Heart left ventricle (tissue), 16 donors: ENCODE data around the gene S100A1. TPM values are rescaled to one million over a fixed set of nuclear protein-coding genes. Genes with fewer than 3 reads are reported as not detected.

Experiments used
- ATAC-seq, 4 donors: fragments of 200-7000 bp; cut with Tn5 transposase; one replicate each; pipeline ENCODE4 v1.9.1; 2020 to 2022; ENCODE audit warnings: moderate library complexity in 4 of 4, mild to moderate bottlenecking in 3 of 4, moderate number of reproducible peaks in 1 of 4
- DNase-seq, 5 donors: peaks; one replicate each; pipeline ENCODE4 v3.0.0-alpha.2; 2020
- H3K27ac ChIP-seq, 12 donors: fragments of 200-600 bp; sonication (generic) in 4 of 12; one replicate each; pipeline versions ENCODE4 v1.5.0 to v1.8.0; 2016 to 2022; ENCODE audit warnings: mild to moderate bottlenecking in 2 of 12
- H3K27me3 ChIP-seq, 9 donors: fragments of 200-600 bp; sonication (generic) in 2 of 9; one replicate each; pipeline versions ENCODE4 v1.5.1 to v1.8.0; 2016 to 2022; ENCODE audit warnings: mild to moderate bottlenecking in 3 of 9
- H3K36me3 ChIP-seq, 9 donors: fragments of 200-600 bp; sonication (generic) in 2 of 9; one replicate each; pipeline versions ENCODE4 v1.5.0 to v1.8.0; 2018 to 2022; ENCODE audit warnings: mild to moderate bottlenecking in 2 of 9
- H3K4me1 ChIP-seq, 12 donors: fragments of 200-600 bp; sonication (generic) in 4 of 12; one replicate each; pipeline versions ENCODE4 v1.5.0 to v1.8.0; 2016 to 2022; ENCODE audit warnings: mild to moderate bottlenecking in 3 of 12
- H3K4me3 ChIP-seq, 12 donors: fragments of 200-600 bp; sonication (generic) in 4 of 12; one replicate each; pipeline versions ENCODE4 v1.5.0 to v1.8.0; 2017 to 2022; ENCODE audit warnings: mild to moderate bottlenecking in 9 of 12, moderate library complexity in 4 of 12
- H3K9me3 ChIP-seq, 12 donors: fragments of 200-600 bp; sonication (generic) in 4 of 12; one replicate each; pipeline versions ENCODE4 v1.5.0 to v1.8.0; 2016 to 2022; ENCODE audit warnings: mild to moderate bottlenecking in 1 of 12
- POLR2A ChIP-seq, 2 donors: fragments of 450-650 bp; IDR thresholded peaks; one replicate each; pipeline ENCODE4 v1.6.1; 2017; ENCODE audit warnings: antibody characterized with exemption in 2 of 2, mild to moderate bottlenecking in 2 of 2, moderate library complexity in 2 of 2
- WGBS, 4 donors: extraction: QIAGEN DNeasy Blood & Tissue Kit in 2 of 4; methylation state at CpG; one replicate each; pipeline versions ENCODE4 v1.1.5 to v1.1.7; 2013 to 2018; 5-methylcytosine and 5-hydroxymethylcytosine counted together
- intact Hi-C, 10 donors: fragments of 100-400 bp; cut with DNase I; formaldehyde crosslinking; loops; one replicate each; pipeline versions ENCODE4 v1.11.1 to v1.14.2; 2022
- polyA plus RNA-seq, 2 donors: library from polyadenylated mRNA; stranded (reverse); fragments of 200-250 nt; gene quantifications; one replicate each; pipeline ENCODE4 v1.2.3, GENCODE V29; 2013
- total RNA-seq, 9 donors: library from RNA; depleted of rRNA in 2 of 9; stranded (reverse); fragments of >200 nt in 2 of 9; fragmentation: NEBNext Ultra II Directional in 3 of 9; extraction: Animal tissue kit (Norgen Biotek cat#: 25700) in 3 of 9; gene quantifications; one replicate each; pipeline versions ENCODE4 v1.1.0 to v1.2.4, GENCODE V29; 2016 to 2023
- TF ChIP-seq, protein P1 (sequence below), 12 donors: fragments of 200-600 bp; sonication (generic) in 4 of 12; IDR thresholded peaks; one replicate each; pipeline versions ENCODE4 v1.5.0 to v1.8.0; 2018 to 2022; ENCODE audit warnings: antibody characterized with exemption in 12 of 12, mild to moderate bottlenecking in 5 of 12
- donor health status: ischemic (EF 13 %, LVEDD 7.1; RV severe dilation, severe dysfunction).
- donor health status: healthy with polysubstance abuse.
- donor health status: DM: no; HTN: yes; CAD: no.
- donor health status: DM: no; HTN: no; CAD: no.
- donor health status: ischemic (EF 25% LVEDD 6.9; RV normal size, moderate dysfunction).
- donor health status: ischemic (EF 25% LVEDD 5.7; RV mildly dilated, moderate dysfunction).
- donor health status: healthy.
- donor health status: DM: yes; HTN: yes; CAD: no.
- donor health status: ischemic (EF 35%, LVEDD 5.7; RV mildly dilated, moderate dysfunction).
- donor health status: nonischemic (EF 11% LVEDD 7.7; RV severe dilation, severe dysfunction).
- donor health status: DM: yes; HTN: yes; CAD: no.
- donor health status: PGD.
- donor health status: ischemic (EF 29% LVEDD 5.4; RV normal size, mild dysfunction).
- donor health status: nonischemic (EF 23%, LVEDD 6.1; RV moderate dilation, normal function).

Gene S100A1
- total and polyA plus RNA-seq, 11 donors: 752 to 3,565 (median 2,114) TPM

DNA sequence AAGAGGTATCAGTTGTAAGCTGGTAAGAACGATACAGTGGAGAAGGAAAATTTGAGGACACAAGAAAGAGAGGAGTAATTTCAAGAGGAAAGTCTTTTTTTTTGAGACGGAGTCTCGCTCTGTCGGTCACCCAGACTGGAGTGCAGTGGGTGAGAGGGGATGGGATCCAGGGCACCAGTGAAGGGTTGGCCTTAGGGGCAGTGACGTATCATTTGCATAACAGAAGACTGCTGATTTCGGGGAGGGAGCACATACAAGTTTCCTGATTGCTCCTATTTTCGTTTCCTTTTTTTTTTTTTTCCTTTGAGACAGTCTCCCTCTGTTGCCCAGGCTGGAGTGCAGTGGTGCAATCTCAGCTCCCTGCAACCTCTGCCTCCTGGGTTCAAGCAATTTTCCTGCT is 5.1 kb upstream of the S100A1 start:
- 76 to 85% (median 82%) methylated on average over 7 of the region's 7 CpGs for WGBS, 4 donors
- peak overlapping the region in 2 of 12 donors; percentile 24 to 95 for H3K27ac ChIP-seq
- H3K9me3 ChIP-seq: no peaks in the 10 kb centered on the region
- H3K4me3 ChIP-seq: no peak overlapping the region
- intact Hi-C loops: no loop called here
- DNase-seq (no peak), ATAC-seq (no peak)
- H3K36me3 ChIP-seq: peaks cover 0 to 63% (median 29%) of the 10 kb centered on the region in 9 donors
- no peaks in the 10 kb centered on the region for H3K27me3 ChIP-seq
- peaks cover 0 to 53% (median 29%) of the 10 kb centered on the region in 12 donors for H3K4me1 ChIP-seq
- TF ChIP-seq, protein P1, sequence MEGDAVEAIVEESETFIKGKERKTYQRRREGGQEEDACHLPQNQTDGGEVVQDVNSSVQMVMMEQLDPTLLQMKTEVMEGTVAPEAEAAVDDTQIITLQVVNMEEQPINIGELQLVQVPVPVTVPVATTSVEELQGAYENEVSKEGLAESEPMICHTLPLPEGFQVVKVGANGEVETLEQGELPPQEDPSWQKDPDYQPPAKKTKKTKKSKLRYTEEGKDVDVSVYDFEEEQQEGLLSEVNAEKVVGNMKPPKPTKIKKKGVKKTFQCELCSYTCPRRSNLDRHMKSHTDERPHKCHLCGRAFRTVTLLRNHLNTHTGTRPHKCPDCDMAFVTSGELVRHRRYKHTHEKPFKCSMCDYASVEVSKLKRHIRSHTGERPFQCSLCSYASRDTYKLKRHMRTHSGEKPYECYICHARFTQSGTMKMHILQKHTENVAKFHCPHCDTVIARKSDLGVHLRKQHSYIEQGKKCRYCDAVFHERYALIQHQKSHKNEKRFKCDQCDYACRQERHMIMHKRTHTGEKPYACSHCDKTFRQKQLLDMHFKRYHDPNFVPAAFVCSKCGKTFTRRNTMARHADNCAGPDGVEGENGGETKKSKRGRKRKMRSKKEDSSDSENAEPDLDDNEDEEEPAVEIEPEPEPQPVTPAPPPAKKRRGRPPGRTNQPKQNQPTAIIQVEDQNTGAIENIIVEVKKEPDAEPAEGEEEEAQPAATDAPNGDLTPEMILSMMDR (IDR thresholded peaks at IDR 0.05): no peak
- no peak for TF ChIP-seq POLR2A (IDR thresholded peaks at IDR 0.05)

DNA sequence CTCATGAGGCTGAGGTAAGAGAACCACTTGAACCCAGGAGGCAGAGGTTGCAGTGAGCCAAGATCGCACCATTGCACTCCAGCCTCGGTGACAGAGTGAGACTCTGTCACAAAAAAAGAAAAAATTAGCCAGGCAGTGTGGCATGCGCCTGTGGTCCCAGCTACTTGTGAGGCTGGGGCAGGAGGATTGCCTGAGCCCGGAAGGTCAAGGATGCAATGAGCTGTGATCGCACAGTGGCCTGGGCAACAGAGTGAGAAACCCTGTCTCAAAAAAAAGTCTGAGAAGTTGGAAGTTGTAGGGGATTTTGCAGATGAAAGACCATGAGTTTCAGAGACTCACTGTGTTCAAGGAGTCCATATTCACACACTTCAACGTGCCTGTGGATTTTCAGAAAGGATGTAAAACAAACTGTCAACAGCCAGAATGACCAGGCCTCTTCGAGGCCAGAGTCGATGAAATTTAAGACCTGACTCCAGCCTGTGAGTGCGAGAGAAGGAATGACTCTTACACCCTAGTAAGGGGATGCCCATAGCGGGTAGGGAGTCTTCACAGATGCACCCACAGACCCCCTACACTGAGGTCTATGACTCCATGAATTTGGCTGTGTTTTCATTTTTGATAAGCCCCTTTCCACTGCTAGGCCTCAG is 3.1 kb upstream of the S100A1 start:
- 73 to 89% (median 85%) methylated on average over 9 to 10 of the region's 10 CpGs for WGBS, 4 donors
- TF ChIP-seq, protein P1 (IDR thresholded peaks at IDR 0.05): no peak
- no peak for TF ChIP-seq POLR2A (IDR thresholded peaks at IDR 0.05)

DNA sequence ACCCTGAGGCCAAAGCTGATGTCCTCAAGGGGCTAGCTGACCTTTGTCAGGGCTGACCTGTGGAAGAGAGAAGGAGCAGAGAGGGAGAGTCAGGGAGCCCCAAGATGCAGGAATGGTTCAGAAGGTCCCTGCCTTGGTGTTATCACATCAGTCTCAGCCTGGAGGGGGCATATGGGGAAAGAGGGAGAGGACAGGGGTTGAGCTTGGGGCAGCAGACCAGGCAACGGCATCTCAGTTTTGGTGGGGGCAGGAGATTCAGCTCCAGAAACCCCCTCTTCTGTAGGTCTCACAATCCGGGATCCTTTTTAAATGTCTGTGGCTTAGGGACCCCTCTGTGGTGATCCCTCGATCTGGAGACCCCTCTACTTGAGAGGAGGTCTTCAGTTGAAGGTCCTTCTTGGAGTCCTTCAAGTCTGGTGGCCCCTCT is 1.7 kb upstream of the S100A1 start:
- Histone ChIP-seq H3K27me3 (no peaks in the 10 kb centered on the region), H3K27ac (peak overlapping the region; percentile 84 to 97 (median 94)), H3K9me3 (no peaks in the 10 kb centered on the region), H3K36me3 (peaks cover 0 to 36% (median 12%) of the 10 kb centered on the region in 9 donors), H3K4me1 (peaks cover 0 to 67% (median 42%) of the 10 kb centered on the region in 12 donors), H3K4me3 (peak overlapping the region; percentile 38 to 87 (median 62))
- TF ChIP-seq, protein P1 (IDR thresholded peaks at IDR 0.05): no peak
- no peak for TF ChIP-seq POLR2A (IDR thresholded peaks at IDR 0.05)
- ATAC-seq (no peak), DNase-seq (no peak)
- WGBS, 4 donors: 55 to 80% (median 59%) methylated on average over 3 of the region's 3 CpGs
- intact Hi-C loops: no loop called here

More for the DNA sequence above, 3.1 kb upstream of the S100A1 start:
- Histone ChIP-seq H3K27me3 (no peaks in the 10 kb centered on the region), H3K4me3 (no peak overlapping the region), H3K36me3 (peaks cover 0 to 43% (median 13%) of the 10 kb centered on the region in 9 donors), H3K4me1 (peaks cover 0 to 58% (median 35%) of the 10 kb centered on the region in 12 donors), H3K9me3 (no peaks in the 10 kb centered on the region), H3K27ac (peak overlapping the region in 1 of 12 donors; percentile 95)
- no peak for DNase-seq
- ATAC-seq: no peak
- intact Hi-C loops: no loop called here

DNA sequence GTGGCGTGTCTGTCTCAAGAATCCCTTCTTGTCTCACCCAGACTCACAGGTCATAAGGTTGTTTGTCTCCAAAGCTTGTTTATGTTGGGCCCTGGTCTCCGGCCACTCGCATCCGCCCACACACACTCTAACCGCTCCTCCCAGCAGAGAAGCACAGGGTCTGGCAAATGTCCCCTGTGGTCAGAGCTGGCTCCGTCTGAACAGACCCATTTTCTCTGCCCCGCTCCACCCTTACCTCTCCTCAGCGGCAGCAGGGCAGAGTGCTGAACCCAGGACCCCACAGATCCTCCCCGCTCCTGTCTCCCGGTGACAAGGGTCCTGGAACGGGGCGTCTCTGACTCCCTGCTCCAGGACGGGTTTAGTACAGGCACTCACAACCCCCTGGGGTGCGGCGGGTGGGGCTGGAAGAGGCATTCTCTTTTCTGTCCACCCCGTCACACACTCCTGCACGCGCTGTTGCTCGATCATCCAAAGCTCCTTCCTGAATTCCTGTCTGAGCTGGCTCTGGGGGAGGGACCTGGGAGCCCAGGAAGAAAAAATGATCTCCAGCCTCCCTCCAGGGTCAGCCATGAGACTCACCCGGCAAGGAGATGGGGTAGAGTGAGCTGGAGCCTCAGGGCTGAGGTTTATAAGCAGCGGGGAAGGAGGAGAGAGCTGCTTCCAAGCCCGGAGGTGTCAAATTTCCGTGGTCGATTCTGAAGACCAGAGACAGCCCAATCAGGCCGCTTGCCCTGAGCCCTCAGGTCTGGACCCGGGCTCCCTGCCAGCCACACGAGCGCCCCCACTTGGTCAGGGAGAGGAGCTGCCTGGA is 1.1 kb upstream of the S100A1 start, which contains the start of gene S100A13:
S100A13 (minus strand) TSS at position 602 of the 811 bp plus-strand sequence. CDS start 1,033 bp downstream, outside the sequence.
- H3K4me1 ChIP-seq: peaks cover 0 to 67% (median 45%) of the 10 kb centered on the region in 12 donors
- peak; percentile 29 to 68 (median 64) for ATAC-seq
- WGBS, 4 donors: 4 to 11% (median 6%) methylated on average over 21 to 28 of the region's 28 CpGs

More for the DNA sequence above, 1.1 kb upstream of the S100A1 start, which contains the start of gene S100A13:
- Histone ChIP-seq H3K27ac (peak within 1 kb of the TSS; percentile 84 to 97 (median 94)), H3K9me3 (no peaks in the 10 kb centered on the region), H3K36me3 (peaks cover 0 to 32% (median 11%) of the 10 kb centered on the region in 9 donors), H3K27me3 (no peaks in the 10 kb centered on the region), H3K4me3 (peak within 1 kb of the TSS; percentile 38 to 87 (median 62))
- peak in 1 of 2 donors; percentile 50 for TF ChIP-seq POLR2A (IDR thresholded peaks at IDR 0.05)
- TF ChIP-seq, protein P1 (IDR thresholded peaks at IDR 0.05): peak in 10 of 12 donors; percentile 34 to 72 (median 56)
- peak; percentile 82 to 88 (median 86) for DNase-seq
- intact Hi-C loops: no loop called here
